HepG2 (cell line): ENCODE data around the gene MAPRE3. TPM values are rescaled to one million over a fixed set of nuclear protein-coding genes. Genes with fewer than 3 reads are reported as not detected.

ENCODE experiments used
- ATAC-seq: fragments of 200-7000 bp; cut with Tn5 transposase; 3 replicates; pipeline ENCODE4 v1.9.1; 2020; ENCODE audit warnings: mild to moderate bottlenecking, moderate library complexity
- BruUV-seq: library from RNA; stranded (reverse); fragments of 400-500 nt; replicated peaks from 2 replicates; lab custom pipeline; 2021; lab: Mats Ljungman, UMichigan
- CTCF ChIA-PET: fragments of 300-600 bp; formaldehyde crosslinking; extraction: SDS; loops from one replicate; lab custom pipeline; 2021; ENCODE audit warnings: low total read pairs, inconsistent platforms, low intra/inter-chr PET ratio; lab: Yijun Ruan, JAX
- POLR2A ChIA-PET: fragments of 350-600 bp; sonication (Branson Sonifier 250); formaldehyde crosslinking; loops from one replicate; lab custom pipeline; 2020; ENCODE audit warnings: antibody characterized with exemption, inconsistent platforms; lab: Yijun Ruan, JAX
- DNase-seq: peaks from one replicate; pipeline ENCODE4 v3.0.0-alpha.2; 2015; ENCODE audit warnings: low spot score
- FAIRE-seq: peaks from 3 replicates; lab custom pipeline; 2011; peaks lifted over from hg19 to GRCh38; lab: Jason Lieb, UNC
- H2AFZ ChIP-seq: one replicate; pipeline ENCODE4 v1.6.1; 2011; ENCODE audit warnings: low read length, inconsistent platforms
- H3K27ac ChIP-seq: fragments of 300-600 bp; 3 replicates; pipeline ENCODE4 v1.8.0; 2011; ENCODE audit warnings: mixed run types, mild to moderate bottlenecking, mixed read lengths, low read length, inconsistent platforms; ENCODE audit not compliant: insufficient read depth; ENCODE audit errors: extremely low read length
- H3K27me3 ChIP-seq, 2 experiments: fragments of 200-600 bp in 1 of 2; 2 replicates in 1 of 2; 3 replicates in 1 of 2; pipeline versions ENCODE4 v1.6.0 to v1.8.0; 2011; ENCODE audit warnings: low read length in 2 of 2, mild to moderate bottlenecking in 2 of 2, moderate library complexity in 2 of 2, inconsistent platforms in 1 of 2; ENCODE audit not compliant: insufficient read depth in 2 of 2, control insufficient read depth in 1 of 2
- H3K36me3 ChIP-seq, 2 experiments: fragments of 200-600 bp in 1 of 2; replicated peaks in 1 of 2; 2 replicates in 1 of 2; 3 replicates in 1 of 2; pipeline versions ENCODE4 v1.5.1 to v1.8.0; 2011; ENCODE audit warnings: low read length in 2 of 2, inconsistent platforms in 1 of 2; ENCODE audit not compliant: insufficient read depth in 2 of 2, control insufficient read depth in 1 of 2
- H3K4me1 ChIP-seq: 2 replicates; pipeline ENCODE4 v1.5.1; 2012; ENCODE audit warnings: low read length, inconsistent platforms; ENCODE audit not compliant: insufficient read depth
- H3K4me2 ChIP-seq: 2 replicates; pipeline ENCODE4 v1.6.0; 2011; ENCODE audit warnings: low read depth, low read length, inconsistent platforms
- H3K4me3 ChIP-seq, 3 experiments: fragments of 200-600 bp in 1 of 3; sonication (generic), shearing (Covaris generic) in 1 of 3; replicated peaks in 1 of 3; 2 replicates each; pipeline ENCODE4 v1.5.1; 2011 to 2016; ENCODE audit warnings: low read length in 3 of 3, inconsistent platforms in 2 of 3, low read depth in 2 of 3, mild to moderate bottlenecking in 2 of 3, control low read depth in 1 of 3, mixed read lengths in 1 of 3; ENCODE audit not compliant: insufficient read depth in 1 of 3
- H3K79me2 ChIP-seq: one replicate; pipeline ENCODE4 v1.6.1; 2011; ENCODE audit warnings: low read length, inconsistent platforms; ENCODE audit not compliant: insufficient read depth
- H3K9ac ChIP-seq: 2 replicates; pipeline ENCODE4 v1.6.0; 2011; ENCODE audit warnings: mild to moderate bottlenecking, low read depth, low read length, inconsistent platforms; ENCODE audit not compliant: insufficient read depth
- H3K9me3 ChIP-seq: 2 replicates; pipeline ENCODE4 v1.5.1; 2012; ENCODE audit warnings: mild to moderate bottlenecking, low read length
- H4K20me1 ChIP-seq: 2 replicates; pipeline ENCODE4 v1.6.0; 2011; ENCODE audit warnings: inconsistent platforms, mild to moderate bottlenecking, low read length, moderate library complexity; ENCODE audit not compliant: insufficient read depth
- ATAD3A ChIP-seq: sonication (generic); formaldehyde crosslinking; IDR thresholded peaks from 2 replicates; pipeline ENCODE4 v1.4.0; 2020; ENCODE audit warnings: missing genetic modification reagents
- EEA1 ChIP-seq: sonication (generic); formaldehyde crosslinking; IDR thresholded peaks from 2 replicates; pipeline ENCODE4 v1.5.1; 2020; ENCODE audit warnings: mild to moderate bottlenecking, missing genetic modification reagents, borderline replicate concordance
- HDAC1 ChIP-seq: sonication (generic); formaldehyde crosslinking; IDR thresholded peaks from 2 replicates; pipeline ENCODE4 v1.5.1; 2020; ENCODE audit warnings: mild to moderate bottlenecking, missing genetic modification reagents
- HDAC6 ChIP-seq: fragments of 200-600 bp; sonication (generic); IDR thresholded peaks from 2 replicates; pipeline ENCODE4 v1.7.0; 2017; ENCODE audit warnings: mild to moderate bottlenecking, antibody characterized with exemption, low read length, low read depth
- JUN ChIP-seq: sonication (generic); formaldehyde crosslinking; IDR thresholded peaks from 2 replicates; pipeline ENCODE4 v1.4.0; 2020; ENCODE audit warnings: mild to moderate bottlenecking, missing genetic modification reagents
- KLF13 ChIP-seq: sonication (generic); formaldehyde crosslinking; IDR thresholded peaks from 2 replicates; pipeline ENCODE4 v1.4.0; 2020; ENCODE audit warnings: mild to moderate bottlenecking, missing genetic modification reagents
- PAWR ChIP-seq: sonication (generic); formaldehyde crosslinking; IDR thresholded peaks from 2 replicates; pipeline ENCODE4 v1.4.0; 2020; ENCODE audit warnings: missing genetic modification reagents, mild to moderate bottlenecking, borderline replicate concordance
- RBM22 ChIP-seq: fragments of 200-400 bp; formaldehyde crosslinking; optimal IDR thresholded peaks from 2 replicates; pipeline ENCODE3; 2017; ENCODE audit warnings: mild to moderate bottlenecking, low read length, moderate library complexity
- SRSF1 ChIP-seq: fragments of 200-400 bp; formaldehyde crosslinking; optimal IDR thresholded peaks from 2 replicates; pipeline ENCODE3; 2017; ENCODE audit warnings: mild to moderate bottlenecking, low read depth, low read length, moderate library complexity
- ZNF367 ChIP-seq: sonication (generic); formaldehyde crosslinking; IDR thresholded peaks from 2 replicates; pipeline ENCODE4 v1.4.0; 2020; ENCODE audit warnings: missing genetic modification reagents, borderline replicate concordance
- ZNF687 ChIP-seq: sonication (generic); formaldehyde crosslinking; IDR thresholded peaks from 2 replicates; pipeline ENCODE4 v1.5.1; 2020; ENCODE audit warnings: mild to moderate bottlenecking, missing genetic modification reagents, moderate library complexity
- ZNF768 ChIP-seq: sonication (generic); formaldehyde crosslinking; IDR thresholded peaks from 2 replicates; pipeline ENCODE4 v1.4.0; 2020; ENCODE audit warnings: missing genetic modification reagents
- ZSCAN22 ChIP-seq: sonication (generic); formaldehyde crosslinking; IDR thresholded peaks from 2 replicates; pipeline ENCODE4 v1.4.0; 2020; ENCODE audit warnings: mild to moderate bottlenecking, missing genetic modification reagents
- WGBS: methylation state at CpG from one replicate; pipeline ENCODE4 v1.1.6; 2017; ENCODE audit warnings: low lambda C conversion rate; 5-methylcytosine and 5-hydroxymethylcytosine counted together
- in situ Hi-C: cut with HindIII; loops from 2 replicates; pipeline ENCODE4 v1.10.0; 2017; ENCODE audit warnings: low pct_unique_long_range_greater_than_20kb; ENCODE audit not compliant: extremely low pct_ligation_motif_present
- intact Hi-C: fragments of 100-400 bp; cut with micrococcal nuclease; formaldehyde crosslinking; loops from one replicate; pipeline ENCODE4 v1.10.0; 2022; ENCODE audit not compliant: unreplicated experiment
- polyA plus RNA-seq, 8 experiments: library from polyadenylated mRNA; depleted of rRNA in 3 of 8; stranded (reverse) in 7 of 8; unstranded in 1 of 8; fragments of >200 nt; fragmentation: Illumina TruSeq in 4 of 8; extraction: Trizol in 4 of 8; gene quantifications; 2 replicates each; pipeline versions ENCODE4 v1.2.1 to v1.2.3, GENCODE V29; 2011 to 2016; ENCODE audit warnings: low read depth in 4 of 8, missing spikeins in 1 of 8, mixed read lengths in 1 of 8; ENCODE audit not compliant: insufficient read depth in 1 of 8
- total RNA-seq, 5 experiments: library from RNA; depleted of rRNA; stranded (reverse); fragments of >200 nt; fragmentation: Illumina TruSeq; extraction: Trizol; gene quantifications; 2 replicates each; pipeline ENCODE4 v1.2.3, GENCODE V29; 2016; ENCODE audit warnings: low read depth in 1 of 5

MAPRE3 gene
- total and polyA plus RNA-seq, 2 of the 13 experiments (the other 11 are each of a cell fraction or from before 2014, with no cell fraction given): 0.31 to 0.91 TPM

- BruUV-seq: no TSS peak
- H3K79me2 ChIP-seq: no peaks in the 10 kb centered on the region
- H3K4me2 ChIP-seq: no peak overlapping the region
- no peaks in the 10 kb centered on the region for H3K9me3 ChIP-seq
- no peak overlapping the region for H3K9ac ChIP-seq
- in situ Hi-C loops (no loop called here), intact Hi-C loops (no loop called here)
- CTCF ChIA-PET: no interaction called here
- POLR2A ChIA-PET: no interaction called here
- no peaks in the 10 kb centered on the region for H3K36me3 ChIP-seq
- TF ChIP-seq SRSF1 (no peak), KLF13 (CRISPR knock-in tag) (no peak), ZSCAN22 (no peak), ZNF768 (CRISPR knock-in tag) (no peak)
- H3K4me3 ChIP-seq: no peak overlapping the region
- DNase-seq (no peak), FAIRE-seq (no peak), ATAC-seq (no peak)
- H3K27ac ChIP-seq: no peak overlapping the region
- H4K20me1 ChIP-seq: no peaks in the 10 kb centered on the region
- H3K4me1 ChIP-seq: peaks cover 14% of the 10 kb centered on the region
- H2AFZ ChIP-seq: no peak overlapping the region
- H3K27me3 ChIP-seq: peaks cover 0 to 4% of the 10 kb centered on the region in 2 experiments; a peak in 1 of 5 replicates
- 4% methylated on average over 3 of the region's 3 CpGs for WGBS
Measured at GRCh38 chr2:26983746-26984145, 13.3 kb downstream of the MAPRE3 start.

GRCh38 chr2:26985807-26986206 is 15.4 kb downstream of the MAPRE3 start:
- no peaks in the 10 kb centered on the region for H3K79me2 ChIP-seq
- H2AFZ ChIP-seq: no peak overlapping the region
- in situ Hi-C loops: no loop called here
- peaks cover 0 to 14% of the 10 kb centered on the region in 2 experiments; a peak in 1 of 5 replicates for H3K27me3 ChIP-seq
- FAIRE-seq (no peak), DNase-seq (no peak)
- ChIA-PET CTCF (no interaction called here), POLR2A (no interaction called here)
- H3K4me2 ChIP-seq: no peak overlapping the region
- H3K36me3 ChIP-seq: no peaks in the 10 kb centered on the region
- H3K4me1 ChIP-seq: peaks cover 14% of the 10 kb centered on the region
- H4K20me1 ChIP-seq: no peaks in the 10 kb centered on the region
- 61% methylated on average over 4 of the region's 4 CpGs for WGBS
- no peak for TF ChIP-seq JUN (CRISPR knock-in tag)
- no peak for TF ChIP-seq HDAC1 (CRISPR knock-in tag)
- TF ChIP-seq ZNF687 (CRISPR knock-in tag): no peak
- no peak for TF ChIP-seq HDAC6
- TF ChIP-seq EEA1 (CRISPR knock-in tag): no peak
- no peak for TF ChIP-seq PAWR (CRISPR knock-in tag)
- TF ChIP-seq ATAD3A (CRISPR knock-in tag): no peak
- no peak for TF ChIP-seq ZNF367 (CRISPR knock-in tag)
- no peak for TF ChIP-seq RBM22
- TF ChIP-seq, all 625 proteins: peak for 0
- ATAC-seq: no peak
- no TSS peak for BruUV-seq
- Histone ChIP-seq H3K4me3 (no peak overlapping the region), H3K9me3 (no peaks in the 10 kb centered on the region), H3K27ac (no peak overlapping the region), H3K9ac (no peak overlapping the region)
- intact Hi-C loops: no loop called here
